ENCODE results near the gene CCNL2.
A peak's percentile ranks its signal among the peaks of the same experiment; 100 is the strongest.
"Not testable (repeated sequence)": the region's sequence is repeated elsewhere in the genome, so short reads cannot be mapped to it uniquely, and the experiment has no call there.

The CCNL2 gene

GRCh38 chr1:1399187-1399871 is at the start of gene CCNL2:
CCNL2 (minus strand) TSS chr1:1399335; CDS start chr1:1399306, 29 bp downstream.
- H3K79me2 ChIP-seq (ENCODE audit: low read length) = peaks cover 73% of the 10 kb centered on the region
- peaks cover 52% of the 10 kb centered on the region for H3K36me3 ChIP-seq (replicated peaks; ENCODE audit: low read depth, low read length)
- H3K27ac ChIP-seq (ENCODE audit: low read length) = peak within 1 kb of the TSS; percentile 65
- H3K4me2 ChIP-seq (ENCODE audit: low read length) = peak within 1 kb of the TSS; percentile 95
- no peaks in the 10 kb centered on the region for H3K9me3 ChIP-seq (ENCODE audit: insufficient read depth, low read length)
- H3K27me3 ChIP-seq (ENCODE audit: low read depth, low read length) = no peaks in the 10 kb centered on the region
- peak within 1 kb of the TSS; percentile 94 for H3K9ac ChIP-seq (ENCODE audit: low read length)
- no peaks in the 10 kb centered on the region for H4K20me1 ChIP-seq (ENCODE audit: insufficient read depth, low read length)
- H3K4me3 ChIP-seq (ENCODE audit: low read length) = peak within 1 kb of the TSS; percentile 96
- TF ChIP-seq EZH2phosphoT487 (IDR thresholded peaks at IDR 0.05; ENCODE audit: low read depth) (no peak), CTCF (IDR thresholded peaks at IDR 0.05; ENCODE audit: low read depth, low read length) (peak; percentile 21; the same call in 1 of the 2 replicates)
- peaks cover 20% of the 10 kb centered on the region for H3K4me1 ChIP-seq (ENCODE audit: low read length)
- H2AFZ ChIP-seq (ENCODE audit: low read depth, low read length) = no peak within 1 kb of the TSS

GRCh38 chr1:1446631-1447030 is 47.5 kb upstream of the CCNL2 start:
- H4K20me1 ChIP-seq (ENCODE audit: insufficient read depth, low read length); H2AFZ ChIP-seq (ENCODE audit: low read depth, low read length); H3K27ac ChIP-seq (ENCODE audit: low read length); H3K36me3 ChIP-seq (replicated peaks; ENCODE audit: low read depth, low read length); H3K79me2 ChIP-seq (ENCODE audit: low read length); H3K4me3 ChIP-seq (ENCODE audit: low read length); H3K4me2 ChIP-seq (ENCODE audit: low read length); H3K4me1 ChIP-seq (ENCODE audit: low read length); H3K9ac ChIP-seq (ENCODE audit: low read length); H3K9me3 ChIP-seq (ENCODE audit: insufficient read depth, low read length); H3K27me3 ChIP-seq (ENCODE audit: low read depth, low read length): not testable (repeated sequence)

- Histone ChIP-seq H3K4me2 (ENCODE audit: low read length) (no peak overlapping the region), H3K4me1 (ENCODE audit: low read length) (peaks cover 26% of the 10 kb centered on the region), H3K9me3 (ENCODE audit: insufficient read depth, low read length) (no peaks in the 10 kb centered on the region), H4K20me1 (ENCODE audit: insufficient read depth, low read length) (no peaks in the 10 kb centered on the region), H2AFZ (ENCODE audit: low read depth, low read length) (peak overlapping the region; percentile 98; the same call in 1 of the 2 replicates), H3K4me3 (ENCODE audit: low read length) (no peak overlapping the region), H3K27me3 (ENCODE audit: low read depth, low read length) (no peaks in the 10 kb centered on the region), H3K79me2 (ENCODE audit: low read length) (no peaks in the 10 kb centered on the region), H3K27ac (ENCODE audit: low read length) (no peak overlapping the region), H3K36me3 (replicated peaks; ENCODE audit: low read depth, low read length) (no peaks in the 10 kb centered on the region), H3K9ac (ENCODE audit: low read length) (no peak overlapping the region)
- no peak for TF ChIP-seq CTCF (IDR thresholded peaks at IDR 0.05; ENCODE audit: low read depth, low read length)
- no peak for TF ChIP-seq EZH2phosphoT487 (IDR thresholded peaks at IDR 0.05; ENCODE audit: low read depth)
These were observed 43.1 kb upstream of the CCNL2 start for GRCh38 chr1:1442069-1442770.

- Histone ChIP-seq H2AFZ (ENCODE audit: low read depth, low read length) (peak overlapping the region; percentile 98), H3K9me3 (ENCODE audit: insufficient read depth, low read length) (no peaks in the 10 kb centered on the region), H3K36me3 (replicated peaks; ENCODE audit: low read depth, low read length) (no peaks in the 10 kb centered on the region), H3K27ac (ENCODE audit: low read length) (no peak overlapping the region), H3K27me3 (ENCODE audit: low read depth, low read length) (no peaks in the 10 kb centered on the region), H4K20me1 (ENCODE audit: insufficient read depth, low read length) (no peaks in the 10 kb centered on the region), H3K4me2 (ENCODE audit: low read length) (peak overlapping the region; percentile 38), H3K4me1 (ENCODE audit: low read length) (peaks cover 26% of the 10 kb centered on the region), H3K9ac (ENCODE audit: low read length) (no peak overlapping the region), H3K79me2 (ENCODE audit: low read length) (no peaks in the 10 kb centered on the region), H3K4me3 (ENCODE audit: low read length) (peak overlapping the region; percentile 25; the same call in 1 of the 2 replicates)
- TF ChIP-seq EZH2phosphoT487 (IDR thresholded peaks at IDR 0.05; ENCODE audit: low read depth) = no peak
- peak; percentile 81 for TF ChIP-seq CTCF (IDR thresholded peaks at IDR 0.05; ENCODE audit: low read depth, low read length)
These were observed 42.1 kb upstream of the CCNL2 start for GRCh38 chr1:1441002-1441888.
